Neuronal stem cell (in vitro differentiated cells): ENCODE results near the gene TMEM185B.
A peak's percentile ranks its signal among the peaks of the same experiment; 100 is the strongest.

Experiments used
- DNase-seq: peaks from one replicate; pipeline ENCODE4 v3.0.0-alpha.2; 2013; ENCODE audit warnings: low spot score
- H2AFZ ChIP-seq: one replicate; pipeline ENCODE4 v1.6.1; 2013; ENCODE audit warnings: mild to moderate bottlenecking, low read length, inconsistent platforms
- H2AK5ac ChIP-seq: 2 replicates; pipeline ENCODE4 v1.6.1; 2013; ENCODE audit warnings: low read depth, mild to moderate bottlenecking, inconsistent platforms, low read length, moderate library complexity, mixed read lengths
- H2BK120ac ChIP-seq: 2 replicates; pipeline ENCODE4 v1.6.1; 2013; ENCODE audit warnings: low read depth, mild to moderate bottlenecking, inconsistent platforms, low read length, moderate library complexity, mixed read lengths
- H2BK12ac ChIP-seq: one replicate; pipeline ENCODE4 v1.6.1; 2013; ENCODE audit warnings: low read length, inconsistent platforms
- H2BK15ac ChIP-seq: 2 replicates; pipeline ENCODE4 v1.6.1; 2013; ENCODE audit warnings: mild to moderate bottlenecking, low read length, inconsistent platforms, mixed read lengths
- H2BK5ac ChIP-seq: one replicate; pipeline ENCODE4 v1.6.1; 2013; ENCODE audit warnings: inconsistent platforms, mild to moderate bottlenecking, low read length, moderate library complexity
- H3K14ac ChIP-seq: one replicate; pipeline ENCODE4 v1.6.1; 2013; ENCODE audit warnings: low read length, inconsistent platforms
- H3K18ac ChIP-seq: 2 replicates; pipeline ENCODE4 v1.6.1; 2013; ENCODE audit warnings: low read length, inconsistent platforms
- H3K23ac ChIP-seq: 2 replicates; pipeline ENCODE4 v1.6.1; 2013; ENCODE audit warnings: low read depth, mild to moderate bottlenecking, mixed read lengths, low read length, inconsistent platforms; ENCODE audit not compliant: poor library complexity
- H3K27ac ChIP-seq: replicated peaks from 3 replicates; pipeline ENCODE4 v1.5.1; 2013; ENCODE audit warnings: low read length, inconsistent platforms
- H3K27me3 ChIP-seq, 3 experiments: 2 replicates each; pipeline ENCODE4 v1.6.1; 2013; ENCODE audit warnings: low read length in 3 of 3, mild to moderate bottlenecking in 2 of 3, inconsistent platforms in 1 of 3, low read depth in 1 of 3, mixed read lengths in 1 of 3, moderate library complexity in 1 of 3; ENCODE audit not compliant: control insufficient read depth in 3 of 3, insufficient read depth in 3 of 3
- H3K36me3 ChIP-seq, 2 donors: replicated peaks in 1 of 2; 2 replicates each; pipeline ENCODE4 v1.6.1; 2013; ENCODE audit warnings: low read length in 2 of 2; ENCODE audit not compliant: control insufficient read depth in 2 of 2, insufficient read depth in 2 of 2
- H3K4ac ChIP-seq: 2 replicates; pipeline ENCODE4 v1.6.1; 2013; ENCODE audit warnings: inconsistent platforms, mild to moderate bottlenecking, low read length, moderate library complexity
- H3K4me1 ChIP-seq, 2 donors: 1 replicate in 1 of 2; 2 replicates in 1 of 2; pipeline ENCODE4 v1.6.1; 2013; ENCODE audit warnings: low read length in 2 of 2, low read depth in 1 of 2; ENCODE audit not compliant: control insufficient read depth in 2 of 2, insufficient read depth in 1 of 2
- H3K4me2 ChIP-seq: one replicate; pipeline ENCODE4 v1.6.1; 2013; ENCODE audit warnings: mild to moderate bottlenecking, low read length, inconsistent platforms; ENCODE audit not compliant: insufficient read depth, poor library complexity, severe bottlenecking
- H3K4me3 ChIP-seq, 2 donors: 2 replicates each; pipeline ENCODE4 v1.5.1; 2013; ENCODE audit warnings: low read length in 2 of 2, mild to moderate bottlenecking in 2 of 2, inconsistent platforms in 1 of 2, moderate library complexity in 1 of 2
- H3K79me1 ChIP-seq: one replicate; pipeline ENCODE4 v1.6.1; 2013; ENCODE audit warnings: low read depth, mild to moderate bottlenecking, inconsistent platforms, low read length, moderate library complexity
- H3K9ac ChIP-seq: one replicate; pipeline ENCODE4 v1.6.1; 2013; ENCODE audit warnings: mild to moderate bottlenecking, low read depth, low read length, inconsistent platforms; ENCODE audit not compliant: poor library complexity
- H3K9me3 ChIP-seq, 2 donors: replicated peaks in 1 of 2; 2 replicates each; pipeline versions ENCODE3 to v1.6.1; 2013; ENCODE audit warnings: low read length in 2 of 2, mild to moderate bottlenecking in 2 of 2, inconsistent platforms in 1 of 2, low read depth in 1 of 2, mixed read lengths in 1 of 2, moderate library complexity in 1 of 2; ENCODE audit not compliant: control insufficient read depth in 2 of 2, insufficient read depth in 1 of 2
- H4K8ac ChIP-seq: one replicate; pipeline ENCODE4 v1.6.1; 2013; ENCODE audit warnings: low read depth, mild to moderate bottlenecking, inconsistent platforms, low read length, moderate library complexity
- H4K91ac ChIP-seq: one replicate; pipeline ENCODE4 v1.6.1; 2013; ENCODE audit warnings: low read length, low read depth, mild to moderate bottlenecking, inconsistent platforms; ENCODE audit not compliant: poor library complexity
- WGBS, 2 donors: extraction: QIAGEN DNeasy Blood & Tissue Kit; methylation state at CpG; one replicate each; pipeline ENCODE4 v1.1.7; 2013; ENCODE audit warnings: missing lambda C conversion rate in 2 of 2, mixed read lengths in 1 of 2; ENCODE audit not compliant: insufficient read length in 2 of 2, insufficient replicate concordance in 1 of 2; ENCODE audit errors: extremely low coverage in 2 of 2; 5-methylcytosine and 5-hydroxymethylcytosine counted together

The TMEM185B gene

DNA sequence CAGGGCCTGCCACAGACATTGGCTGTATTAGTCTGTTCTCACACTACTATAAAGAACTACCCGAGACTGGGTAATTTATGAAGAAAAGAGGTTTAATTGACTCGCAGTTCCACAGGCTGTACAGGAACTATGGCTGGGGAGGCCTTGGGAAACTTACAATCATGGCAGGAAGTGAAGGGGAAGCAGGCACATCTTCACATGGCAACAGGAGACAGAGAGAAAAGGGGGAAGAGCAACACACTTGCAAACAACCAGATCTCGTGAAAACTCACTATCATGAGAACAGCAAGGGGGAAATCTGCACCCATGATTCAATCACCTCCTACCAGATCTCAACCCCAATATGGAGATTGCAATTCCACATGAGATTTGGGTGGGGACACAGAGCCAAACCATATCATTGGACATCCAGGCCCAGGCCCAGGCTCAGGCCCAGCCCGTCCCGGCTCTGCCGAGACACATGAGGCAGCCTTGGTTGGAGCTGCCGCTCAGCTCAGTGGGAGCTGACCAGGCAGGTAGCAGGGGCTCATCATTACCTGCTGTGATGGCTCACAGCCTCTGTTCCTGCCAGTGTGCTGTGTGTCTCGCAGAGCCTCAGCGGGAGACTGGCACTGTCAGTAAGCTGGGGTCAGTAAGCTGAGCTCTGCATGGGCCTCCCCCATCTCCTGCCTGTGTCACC, 20.8 kb upstream of the TMEM185B start:
- Histone ChIP-seq H3K4me1 (peaks cover 15 to 24% of the 10 kb centered on the region in 2 donors), H2AK5ac (no peak overlapping the region), H2BK12ac (no peak overlapping the region), H3K4me2 (no peak overlapping the region), H4K91ac (no peak overlapping the region), H3K4me3 (no peak overlapping the region), H3K14ac (no peak overlapping the region), H4K8ac (no peak overlapping the region), H2BK120ac (no peak overlapping the region), H3K4ac (no peak overlapping the region), H3K27me3 (peaks cover 0 to 10% (median 0%) of the 10 kb centered on the region in 3 experiments), H3K23ac (no peak overlapping the region), H3K9me3 (no peaks in the 10 kb centered on the region), H2BK5ac (no peak overlapping the region), H3K9ac (no peak overlapping the region), H3K18ac (peak overlapping the region; percentile 53), H2BK15ac (no peak overlapping the region), H2AFZ (no peak overlapping the region), H3K36me3 (no peaks in the 10 kb centered on the region), H3K27ac (no peak overlapping the region), H3K79me1 (no peaks in the 10 kb centered on the region)
- no peak for DNase-seq
- no CpG with 5 or more reads among the region's 9 CpGs for WGBS, 2 donors

DNA sequence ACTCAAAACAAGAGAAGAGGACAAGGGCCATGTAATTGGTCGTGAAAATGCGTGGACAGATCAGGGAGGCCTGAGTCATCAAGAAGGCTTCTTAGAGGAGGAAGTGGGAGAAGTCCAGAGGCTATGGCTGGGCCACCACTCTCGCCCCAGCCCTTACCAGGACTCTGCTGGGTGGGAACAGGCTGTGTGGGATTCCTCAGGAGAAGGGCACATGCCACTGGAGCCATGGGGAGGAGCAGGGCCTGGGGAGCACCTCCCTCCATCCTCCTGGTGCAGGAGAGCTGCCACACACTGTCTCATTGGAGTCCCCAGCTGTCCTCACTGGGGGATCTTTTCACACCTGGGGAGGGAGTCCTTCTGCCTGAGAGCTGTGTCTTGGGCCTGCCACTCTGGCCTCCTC, 20.0 kb upstream of the TMEM185B start:
- Histone ChIP-seq H3K14ac (no peak overlapping the region), H2AFZ (no peak overlapping the region), H3K4me1 (peaks cover 16 to 32% of the 10 kb centered on the region in 2 donors), H3K27me3 (peaks cover 0 to 10% (median 0%) of the 10 kb centered on the region in 3 experiments), H4K91ac (no peak overlapping the region), H3K79me1 (no peaks in the 10 kb centered on the region), H3K23ac (no peak overlapping the region), H2BK15ac (no peak overlapping the region), H3K4me3 (no peak overlapping the region), H2AK5ac (peak overlapping the region; percentile 98), H3K36me3 (no peaks in the 10 kb centered on the region), H3K27ac (no peak overlapping the region), H4K8ac (peak overlapping the region; percentile 44), H3K4ac (no peak overlapping the region), H2BK12ac (peak overlapping the region; percentile 59), H3K9ac (no peak overlapping the region), H3K4me2 (no peak overlapping the region), H2BK5ac (peak overlapping the region; percentile 68), H3K18ac (peak overlapping the region; percentile 68), H2BK120ac (no peak overlapping the region), H3K9me3 (no peaks in the 10 kb centered on the region)
- WGBS, 2 donors, result no CpG with 5 or more reads among the region's 3 CpGs
- DNase-seq, result no peak

DNA sequence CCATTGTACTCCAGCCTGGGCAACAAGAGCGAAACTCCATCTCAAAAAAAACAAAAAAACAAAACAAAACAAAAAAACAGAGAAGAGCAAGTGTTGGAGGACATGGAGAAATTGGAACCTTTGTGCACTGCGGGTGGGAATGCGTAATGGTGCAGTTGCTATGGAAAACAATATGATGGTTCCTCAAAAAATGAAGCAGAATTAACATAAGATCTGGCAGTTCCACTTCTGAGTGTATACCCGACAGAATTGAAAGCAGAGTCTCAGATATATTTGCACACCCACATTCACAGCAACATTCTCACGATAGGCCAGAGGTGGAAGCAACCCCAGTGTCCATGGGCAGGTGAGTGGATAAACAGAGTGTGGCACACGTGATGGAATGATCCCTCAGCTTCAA, 18.5 kb upstream of the TMEM185B start:
- WGBS, 2 donors, result no CpG with 5 or more reads among the region's 6 CpGs
- H2BK12ac ChIP-seq, result no peak overlapping the region
- H3K9ac ChIP-seq, result no peak overlapping the region
- no peak overlapping the region for H3K23ac ChIP-seq
- no peak overlapping the region for H2AK5ac ChIP-seq
- H3K27ac ChIP-seq, result no peak overlapping the region
- H2BK120ac ChIP-seq, result no peak overlapping the region
- H2AFZ ChIP-seq, result no peak overlapping the region
- no peaks in the 10 kb centered on the region for H3K79me1 ChIP-seq
- DNase-seq, result no peak
- H4K91ac ChIP-seq, result no peak overlapping the region
- H3K14ac ChIP-seq, result no peak overlapping the region
- H2BK15ac ChIP-seq, result no peak overlapping the region
- peaks cover 19 to 40% of the 10 kb centered on the region in 2 donors for H3K4me1 ChIP-seq
- no peak overlapping the region for H2BK5ac ChIP-seq
- no peak overlapping the region for H3K4me2 ChIP-seq
- H3K9me3 ChIP-seq, result no peaks in the 10 kb centered on the region
- H4K8ac ChIP-seq, result no peak overlapping the region
- H3K4me3 ChIP-seq, result no peak overlapping the region
- no peak overlapping the region for H3K18ac ChIP-seq
- no peak overlapping the region for H3K4ac ChIP-seq
- no peaks in the 10 kb centered on the region for H3K36me3 ChIP-seq
- H3K27me3 ChIP-seq, result peaks cover 0 to 11% (median 0%) of the 10 kb centered on the region in 3 experiments

DNA sequence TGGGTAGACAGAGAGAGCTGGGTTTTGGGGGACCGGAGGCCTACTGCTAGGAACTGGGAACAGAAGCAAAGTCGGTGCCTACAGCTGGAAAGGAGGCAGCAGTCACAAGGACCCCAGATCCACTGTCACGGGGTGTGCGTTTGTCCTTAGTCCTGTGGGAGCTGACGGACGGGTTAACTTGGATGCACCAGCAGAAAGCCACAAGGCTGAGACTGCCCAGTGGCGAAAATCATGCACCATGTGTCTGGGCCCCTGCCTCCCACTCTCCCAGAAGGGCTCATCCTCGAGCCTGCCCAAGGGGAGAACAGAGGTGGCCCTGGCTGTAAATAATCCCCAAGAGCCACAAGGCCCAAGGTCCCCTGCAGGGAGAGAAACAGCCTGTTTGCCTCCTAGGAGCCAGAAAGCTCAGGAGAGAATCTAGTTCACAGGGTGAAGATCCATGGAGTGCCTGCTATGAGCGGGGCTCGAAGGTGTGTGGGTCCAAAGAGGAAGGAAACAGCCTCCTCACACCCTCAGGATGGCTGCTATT, 17.8 kb upstream of the TMEM185B start:
- Histone ChIP-seq H2BK12ac (no peak overlapping the region), H2AFZ (no peak overlapping the region), H3K14ac (no peak overlapping the region), H2BK15ac (peak overlapping the region; percentile 29), H3K4me1 (peaks cover 12 to 35% of the 10 kb centered on the region in 2 donors), H3K9ac (no peak overlapping the region), H3K9me3 (no peaks in the 10 kb centered on the region), H4K91ac (no peak overlapping the region), H3K4me3 (no peak overlapping the region), H3K4me2 (no peak overlapping the region), H3K4ac (no peak overlapping the region), H3K79me1 (no peaks in the 10 kb centered on the region), H3K27me3 (peaks cover 0 to 8% (median 0%) of the 10 kb centered on the region in 3 experiments), H2BK120ac (no peak overlapping the region), H2AK5ac (peak overlapping the region; percentile 31), H3K27ac (no peak overlapping the region), H3K18ac (peak overlapping the region; percentile 57), H3K23ac (no peak overlapping the region), H2BK5ac (no peak overlapping the region), H3K36me3 (no peaks in the 10 kb centered on the region), H4K8ac (no peak overlapping the region)
- WGBS, 2 donors, result no CpG with 5 or more reads among the region's 10 CpGs
- no peak for DNase-seq
